Colonic mucosa (tissue), 4 donors: ENCODE data around the gene TWIST2. TPM values are rescaled to one million over a fixed set of nuclear protein-coding genes. Genes with fewer than 3 reads are reported as not detected.

ENCODE experiments used
- DNase-seq: peaks from one replicate; pipeline ENCODE4 v3.0.0-alpha.2; 2020
- H3K27ac ChIP-seq: fragments of 200-600 bp; one replicate; pipeline ENCODE4 v1.8.0; 2021
- H3K27me3 ChIP-seq: fragments of 200-600 bp; one replicate; pipeline ENCODE4 v1.8.0; 2021
- H3K36me3 ChIP-seq: fragments of 200-600 bp; one replicate; pipeline ENCODE4 v1.8.0; 2021
- H3K4me1 ChIP-seq: fragments of 200-600 bp; one replicate; pipeline ENCODE4 v1.8.0; 2021; ENCODE audit warnings: mild to moderate bottlenecking
- H3K4me3 ChIP-seq: fragments of 200-600 bp; one replicate; pipeline ENCODE4 v1.8.0; 2021
- H3K9ac ChIP-seq, 2 donors: one replicate each; pipeline ENCODE4 v1.7.0; 2013; ENCODE audit warnings: control low read depth in 2 of 2, low read depth in 2 of 2, low read length in 2 of 2
- H3K9me3 ChIP-seq: fragments of 200-600 bp; one replicate; pipeline ENCODE4 v1.8.0; 2021
- intact Hi-C: fragments of 100-400 bp; cut with DNase I; formaldehyde crosslinking; loops from one replicate; pipeline ENCODE4 v1.14.1; 2022
- total RNA-seq, 2 donors: library from RNA; stranded (reverse); fragmentation: NEBNext Ultra II Directional in 1 of 2; extraction: Animal tissue kit (Norgen Biotek cat#: 25700) in 1 of 2; gene quantifications; one replicate each; pipeline ENCODE4 v1.2.1, GENCODE V29; 2021
- TF ChIP-seq, protein P1 (sequence below): fragments of 200-600 bp; IDR thresholded peaks from one replicate; pipeline ENCODE4 v1.8.0; 2022; ENCODE audit warnings: antibody characterized with exemption, mild to moderate bottlenecking
- donor health status: healthy.
- donor health status: DM: no; HTN: no; CAD: no.
- donor health status: DM: no; HTN: no; CAD: no.

TWIST2 gene
- total RNA-seq, 2 donors from 2014 or later, result 0.82 to 2.7 TPM

DNA sequence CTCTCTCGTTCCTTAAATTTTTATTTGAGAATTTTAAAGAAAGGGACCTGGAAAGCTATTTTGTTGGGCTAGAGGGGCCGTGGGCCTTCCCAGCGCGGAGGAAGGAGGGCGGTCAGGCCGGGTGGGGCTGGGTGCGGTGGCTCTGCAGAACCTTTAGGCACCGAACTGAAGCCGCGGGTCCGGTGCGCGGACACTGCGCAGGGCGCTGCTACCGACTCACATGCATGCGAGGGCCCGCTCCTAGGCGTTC lies 1.6 kb upstream of the TWIST2 start:
- intact Hi-C loops, result no loop called here
- DNase-seq, result no peak
- Histone ChIP-seq H3K9ac (no peak overlapping the region), H3K36me3 (no peaks in the 10 kb centered on the region), H3K4me3 (no peak overlapping the region), H3K4me1 (no peaks in the 10 kb centered on the region), H3K27ac (no peak overlapping the region), H3K27me3 (peaks cover 33% of the 10 kb centered on the region), H3K9me3 (no peaks in the 10 kb centered on the region)
- TF ChIP-seq, protein P1, sequence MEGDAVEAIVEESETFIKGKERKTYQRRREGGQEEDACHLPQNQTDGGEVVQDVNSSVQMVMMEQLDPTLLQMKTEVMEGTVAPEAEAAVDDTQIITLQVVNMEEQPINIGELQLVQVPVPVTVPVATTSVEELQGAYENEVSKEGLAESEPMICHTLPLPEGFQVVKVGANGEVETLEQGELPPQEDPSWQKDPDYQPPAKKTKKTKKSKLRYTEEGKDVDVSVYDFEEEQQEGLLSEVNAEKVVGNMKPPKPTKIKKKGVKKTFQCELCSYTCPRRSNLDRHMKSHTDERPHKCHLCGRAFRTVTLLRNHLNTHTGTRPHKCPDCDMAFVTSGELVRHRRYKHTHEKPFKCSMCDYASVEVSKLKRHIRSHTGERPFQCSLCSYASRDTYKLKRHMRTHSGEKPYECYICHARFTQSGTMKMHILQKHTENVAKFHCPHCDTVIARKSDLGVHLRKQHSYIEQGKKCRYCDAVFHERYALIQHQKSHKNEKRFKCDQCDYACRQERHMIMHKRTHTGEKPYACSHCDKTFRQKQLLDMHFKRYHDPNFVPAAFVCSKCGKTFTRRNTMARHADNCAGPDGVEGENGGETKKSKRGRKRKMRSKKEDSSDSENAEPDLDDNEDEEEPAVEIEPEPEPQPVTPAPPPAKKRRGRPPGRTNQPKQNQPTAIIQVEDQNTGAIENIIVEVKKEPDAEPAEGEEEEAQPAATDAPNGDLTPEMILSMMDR, result no peak

DNA sequence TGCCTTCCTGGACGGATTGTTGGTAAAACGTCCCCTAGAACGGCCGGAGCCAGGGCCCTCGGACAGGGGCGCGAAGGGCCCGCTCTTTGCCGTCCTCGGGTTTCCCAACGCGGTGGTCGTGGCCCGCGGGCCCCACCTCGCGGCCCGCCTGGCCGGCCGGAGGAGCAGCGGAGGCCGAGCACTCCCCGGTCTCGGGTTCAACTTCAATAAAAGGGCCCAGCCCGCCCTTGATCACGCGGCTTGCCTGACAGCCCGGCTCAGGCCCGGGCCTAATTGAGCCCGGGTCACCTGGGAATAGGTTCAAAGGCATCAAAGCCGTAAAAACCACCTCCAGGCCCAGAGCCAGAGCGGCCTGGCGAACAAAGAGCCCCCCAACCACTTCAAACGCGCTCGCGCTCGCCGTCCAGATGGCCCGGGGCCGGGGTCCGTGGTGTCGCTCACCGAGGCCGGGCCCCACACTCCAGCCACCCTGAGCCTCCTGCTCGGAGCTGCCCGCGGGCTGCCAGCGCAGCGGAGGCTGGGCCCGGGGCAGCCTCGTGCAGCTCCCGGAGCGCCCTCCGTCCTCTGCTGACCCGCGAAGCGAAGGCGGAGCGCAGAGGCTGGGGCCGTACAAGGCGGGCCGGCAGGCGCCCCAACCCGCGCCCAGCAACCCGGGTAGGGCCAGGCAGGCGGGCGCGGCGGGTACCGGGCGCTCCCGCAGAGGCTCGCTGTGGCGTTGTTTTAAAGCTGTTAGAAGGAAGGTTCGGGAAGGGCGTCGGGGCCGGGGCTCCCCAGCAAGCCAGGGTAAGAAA lies 1.1 kb upstream of the TWIST2 start:
- H3K36me3 ChIP-seq, result no peaks in the 10 kb centered on the region
- intact Hi-C loops, result no loop called here
- H3K9ac ChIP-seq, result no peak overlapping the region
- no peaks in the 10 kb centered on the region for H3K4me1 ChIP-seq
- H3K9me3 ChIP-seq, result no peaks in the 10 kb centered on the region
- H3K27me3 ChIP-seq, result peaks cover 33% of the 10 kb centered on the region
- H3K27ac ChIP-seq, result no peak overlapping the region
- peak overlapping the region; percentile 37 for H3K4me3 ChIP-seq
- TF ChIP-seq, protein P1, result no peak
- no peak for DNase-seq

DNA sequence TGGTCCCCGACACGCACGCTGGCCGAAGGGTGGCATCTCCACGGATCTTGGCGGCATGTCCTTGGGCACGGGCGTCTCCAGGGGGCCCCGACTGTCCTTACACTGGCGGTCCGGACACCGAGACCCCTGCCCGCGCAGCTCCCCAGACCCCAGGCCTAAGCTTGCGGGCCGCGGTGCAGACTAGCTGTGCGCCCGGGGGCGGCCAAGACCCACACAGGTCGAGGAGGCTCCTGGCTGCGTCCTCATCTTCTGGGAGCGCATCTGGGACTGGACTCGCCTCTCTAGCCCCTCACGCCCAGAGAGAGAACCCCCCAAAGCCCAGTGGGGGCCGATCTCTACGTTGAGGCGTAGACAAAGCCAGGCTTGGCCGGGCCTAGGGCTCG lies 475 bp upstream of the TWIST2 start:
- Histone ChIP-seq H3K27me3 (peaks cover 33% of the 10 kb centered on the region), H3K4me1 (no peaks in the 10 kb centered on the region), H3K4me3 (peak overlapping the region; percentile 37), H3K9ac (peak overlapping the region in 1 of 2 donors; percentile 58), H3K27ac (peak overlapping the region; percentile 55), H3K9me3 (no peaks in the 10 kb centered on the region), H3K36me3 (no peaks in the 10 kb centered on the region)
- TF ChIP-seq, protein P1, result no peak
- intact Hi-C loops, result no loop called here
- DNase-seq, result no peak

DNA sequence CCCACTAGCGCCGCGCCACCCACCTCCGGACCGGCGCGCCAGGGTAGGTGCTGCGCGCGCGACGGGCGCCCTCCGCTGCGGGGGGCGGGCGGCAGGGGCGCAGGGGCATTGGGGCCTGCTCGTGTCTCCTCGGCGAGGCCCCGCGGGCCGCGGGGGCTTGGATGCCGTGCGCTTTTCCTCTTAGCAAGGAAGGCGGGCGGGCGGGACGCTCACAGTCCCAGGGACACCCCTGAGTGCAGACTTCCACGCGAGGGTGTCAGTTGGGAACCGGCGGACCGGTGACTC lies 748 bp downstream of the TWIST2 start:
- H3K36me3 ChIP-seq, result no peaks in the 10 kb centered on the region
- H3K27me3 ChIP-seq, result peaks cover 33% of the 10 kb centered on the region
- H3K9ac ChIP-seq, result peak overlapping the region in 1 of 2 donors; percentile 63
- H3K4me1 ChIP-seq, result no peaks in the 10 kb centered on the region
- peak overlapping the region; percentile 37 for H3K4me3 ChIP-seq
- intact Hi-C loops, result no loop called here
- H3K9me3 ChIP-seq, result no peaks in the 10 kb centered on the region
- DNase-seq, result no peak
- TF ChIP-seq, protein P1, result no peak
- peak overlapping the region; percentile 55 for H3K27ac ChIP-seq

DNA sequence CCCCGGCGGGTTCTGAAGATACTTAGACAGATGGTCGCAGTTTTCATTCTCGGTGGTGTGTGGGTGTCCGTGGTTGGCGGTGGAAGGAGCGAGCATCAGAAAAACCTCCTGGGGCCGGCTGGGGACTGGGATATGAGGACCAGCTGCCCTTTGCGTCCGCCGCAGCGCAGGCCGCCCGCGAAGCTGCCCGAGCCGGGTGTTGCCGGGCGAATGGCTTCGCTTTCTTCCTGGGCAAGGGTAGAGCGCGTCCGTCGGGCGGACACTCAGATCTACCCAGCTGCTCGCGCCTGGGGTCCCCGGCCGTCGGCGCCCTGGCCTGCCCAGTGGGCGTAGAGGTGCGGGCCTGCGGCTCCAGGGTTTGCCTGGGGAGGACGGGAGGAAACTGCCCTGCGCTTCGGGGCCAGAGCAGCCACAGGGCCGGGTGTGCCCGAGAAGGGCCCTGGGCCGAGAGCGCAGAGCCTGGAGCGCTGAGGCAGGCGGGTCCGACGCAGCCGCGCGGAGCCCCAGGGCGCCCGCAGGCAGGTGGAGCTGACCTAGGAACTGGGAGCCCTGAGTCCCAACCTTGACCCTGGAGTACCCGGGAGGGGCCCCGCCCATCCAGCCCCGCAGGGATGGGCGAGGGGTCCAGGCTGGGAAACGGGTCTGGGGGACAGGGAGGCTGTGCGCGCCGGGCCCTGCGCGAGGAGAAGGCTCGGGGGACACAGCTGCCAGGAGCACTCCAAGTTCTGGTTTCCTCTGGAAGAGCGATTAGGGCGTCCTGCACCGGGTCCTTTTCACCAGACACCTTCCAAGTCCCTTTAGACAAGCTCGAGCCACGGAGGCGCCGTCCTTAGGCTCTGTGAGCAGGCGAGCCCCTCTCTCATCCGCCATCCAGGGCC lies 1.3 kb downstream of the TWIST2 start:
- intact Hi-C loops, result no loop called here
- H3K9ac ChIP-seq, result peak overlapping the region in 1 of 2 donors; percentile 56

More for the DNA sequence above, 1.3 kb downstream of the TWIST2 start:
- no peaks in the 10 kb centered on the region for H3K36me3 ChIP-seq
- peaks cover 33% of the 10 kb centered on the region for H3K27me3 ChIP-seq
- peak overlapping the region; percentile 37 for H3K4me3 ChIP-seq
- DNase-seq, result no peak
- H3K9me3 ChIP-seq, result no peaks in the 10 kb centered on the region
- H3K4me1 ChIP-seq, result no peaks in the 10 kb centered on the region
- peak overlapping the region; percentile 55 for H3K27ac ChIP-seq
- TF ChIP-seq, protein P1, result no peak
